ENCODE measurements around the gene ATPAF2.

The ATPAF2 gene

GRCh38 chr17:18038861-18039534 lies at the start of gene ATPAF2, which contains the start of gene GID4:
ATPAF2 (minus strand) TSS chr17:18039168; CDS start chr17:18039013, 155 bp downstream.
GID4 (plus strand) TSS chr17:18039408; CDS start chr17:18039465, 57 bp downstream.
- DNase-seq, result peak; percentile 96 to 99

- DNase-seq, result peak; percentile 54 to 93
Measured at GRCh38 chr17:18087610-18088491, 48.9 kb upstream of the ATPAF2 start, which contains the start of gene DRG2. DRG2 (plus strand) TSS chr17:18087948; CDS start chr17:18088024, 76 bp downstream.

DNA sequence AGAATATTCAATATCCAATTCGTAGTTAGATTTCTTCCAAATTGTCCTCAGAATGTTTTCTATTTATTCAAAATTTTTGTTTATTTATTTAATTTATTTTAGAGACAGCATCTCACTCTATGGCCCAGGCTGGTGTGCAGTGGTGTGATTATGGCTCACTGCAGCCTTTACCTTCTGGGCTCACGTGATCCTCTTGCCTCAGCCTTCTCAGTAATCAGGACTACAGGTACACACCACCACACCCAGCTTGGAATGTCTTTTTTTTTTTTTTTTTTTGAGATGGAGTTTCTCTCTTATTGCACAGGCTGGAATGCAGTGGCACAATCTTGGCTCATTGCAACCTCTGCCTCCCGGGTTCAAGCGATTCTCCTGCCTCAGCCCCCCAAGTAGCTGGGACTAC lies 45.3 kb upstream of the ATPAF2 start:
- no peak for DNase-seq

GRCh38 chr17:18079543-18079942 lies 40.6 kb upstream of the ATPAF2 start:
- DNase-seq, result no peak

DNA sequence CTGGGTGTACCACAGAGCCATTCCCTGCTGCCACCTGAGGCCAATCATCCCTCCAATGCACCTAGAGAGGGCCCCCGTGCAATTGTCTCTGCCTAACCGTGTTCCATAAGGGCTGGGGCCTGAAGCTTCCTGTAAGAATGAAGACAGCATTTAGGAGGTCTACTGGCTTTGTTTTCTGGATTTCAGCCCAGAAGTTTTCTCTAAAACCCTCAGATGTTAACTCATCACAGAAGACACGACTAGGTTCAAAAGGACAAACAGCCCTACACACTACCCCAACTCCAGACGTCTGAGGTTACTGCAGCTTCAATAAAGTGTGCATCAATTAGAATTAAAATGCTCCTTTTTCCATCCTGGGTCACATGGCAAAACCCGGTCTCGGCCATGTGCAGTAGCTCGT lies 38.0 kb upstream of the ATPAF2 start:
- no peak for DNase-seq

- DNase-seq, result no peak
Measured at GRCh38 chr17:18074566-18075272, 35.8 kb upstream of the ATPAF2 start.

DNA sequence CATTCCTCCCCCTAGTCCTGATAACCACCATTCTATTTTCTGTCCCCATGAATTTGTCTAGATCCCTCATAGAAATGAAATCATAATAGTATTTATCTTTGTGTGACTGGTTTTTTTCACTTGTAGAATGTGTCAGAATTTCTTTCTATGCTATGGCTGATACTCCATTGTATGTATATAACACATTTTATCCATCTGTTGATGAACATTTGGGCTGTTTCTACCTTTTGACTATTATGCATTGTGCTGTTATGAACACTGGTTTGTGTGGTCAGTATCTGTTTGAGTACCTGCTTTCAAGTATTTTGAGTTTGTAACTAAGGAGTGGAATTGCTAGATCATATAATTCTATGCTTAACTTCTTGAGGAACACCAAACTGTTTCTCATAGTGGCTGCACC lies 32.8 kb upstream of the ATPAF2 start:
- no peak for DNase-seq

DNA sequence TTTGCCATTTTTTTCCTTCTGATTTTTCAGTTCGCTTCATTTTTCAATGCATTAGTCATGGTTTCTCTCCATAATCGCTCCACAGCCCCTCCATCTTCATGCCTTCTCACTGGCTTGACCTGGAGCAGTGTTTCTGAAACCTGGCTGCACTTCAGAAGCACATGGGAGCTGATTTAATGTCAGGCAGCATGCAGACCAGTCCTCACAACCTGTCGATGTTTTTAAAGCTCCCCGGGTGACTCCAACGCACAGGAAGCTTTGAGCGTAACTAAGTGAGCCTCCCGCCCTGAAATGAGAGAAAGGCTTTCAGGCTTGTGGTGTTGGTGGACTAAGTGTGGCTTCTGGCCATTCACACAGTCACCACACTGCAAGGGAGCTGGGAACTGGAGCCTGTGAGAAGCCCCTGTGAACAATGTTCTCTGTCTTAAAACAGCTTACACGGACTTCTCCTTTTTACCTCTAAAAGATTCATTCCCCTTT lies 31.9 kb upstream of the ATPAF2 start:
- DNase-seq, result peak in 1 of 2 experiments; percentile 34

GRCh38 chr17:18069101-18069500 lies 30.1 kb upstream of the ATPAF2 start:
- no peak for DNase-seq

DNA sequence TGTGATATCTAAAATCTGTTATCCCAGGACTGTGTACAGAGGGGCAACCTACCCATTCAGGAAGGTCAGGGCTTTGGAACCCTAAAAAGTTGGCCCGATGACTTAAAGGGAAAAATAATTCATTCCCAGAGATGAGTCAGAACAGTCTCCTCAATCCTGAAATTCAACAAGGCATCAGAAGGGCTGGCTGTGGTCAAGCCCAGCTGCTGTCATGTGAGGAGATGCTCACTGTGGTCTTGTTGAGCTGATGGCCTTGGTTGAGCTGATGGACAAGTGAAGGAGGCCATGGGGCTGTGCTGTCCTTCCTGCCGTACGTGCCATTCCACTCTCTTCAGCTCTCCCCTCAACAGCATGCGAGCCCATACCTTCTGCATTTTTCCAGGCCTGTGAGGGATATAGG lies 27.9 kb upstream of the ATPAF2 start:
- no peak for DNase-seq

DNA sequence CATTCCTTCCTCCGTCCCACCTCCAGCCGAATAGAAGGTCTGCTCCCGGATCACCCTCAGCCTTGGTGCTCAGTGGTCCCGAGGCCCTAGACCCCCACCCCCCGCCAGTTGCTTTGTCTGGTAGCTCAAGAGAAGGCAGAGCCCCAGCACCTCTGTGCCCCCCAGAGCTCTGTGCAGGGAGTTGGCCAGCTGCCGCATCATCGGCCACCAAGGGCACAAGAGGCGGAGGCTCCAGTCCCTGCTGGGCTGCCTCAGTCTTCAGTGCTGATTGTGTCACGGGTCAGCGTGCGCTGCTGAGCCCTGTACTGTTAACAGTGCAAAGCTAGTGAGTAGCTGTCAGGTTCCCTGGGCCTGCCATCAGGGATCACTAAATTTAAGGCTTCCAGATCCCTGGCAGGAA lies 26.6 kb upstream of the ATPAF2 start:
- no peak for DNase-seq

DNA sequence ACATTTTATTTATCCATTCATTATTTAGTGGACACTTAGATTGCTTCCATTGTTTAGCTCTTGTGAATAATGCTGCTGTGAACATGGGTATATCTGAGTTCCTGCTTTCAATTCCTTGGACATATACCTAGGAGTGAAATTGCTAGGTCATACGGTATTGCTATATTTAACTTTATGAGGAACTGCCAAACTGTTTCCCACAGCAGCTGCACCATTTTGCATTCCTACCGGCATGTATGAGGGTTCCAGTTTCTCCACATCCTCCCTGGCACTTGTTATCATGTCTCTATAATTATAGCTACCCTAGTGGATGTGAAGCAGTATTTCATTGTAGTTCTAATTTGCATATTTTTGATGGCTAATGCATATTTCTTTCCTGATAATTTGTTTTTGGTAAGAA lies 25.1 kb upstream of the ATPAF2 start:
- DNase-seq, result no peak

DNA sequence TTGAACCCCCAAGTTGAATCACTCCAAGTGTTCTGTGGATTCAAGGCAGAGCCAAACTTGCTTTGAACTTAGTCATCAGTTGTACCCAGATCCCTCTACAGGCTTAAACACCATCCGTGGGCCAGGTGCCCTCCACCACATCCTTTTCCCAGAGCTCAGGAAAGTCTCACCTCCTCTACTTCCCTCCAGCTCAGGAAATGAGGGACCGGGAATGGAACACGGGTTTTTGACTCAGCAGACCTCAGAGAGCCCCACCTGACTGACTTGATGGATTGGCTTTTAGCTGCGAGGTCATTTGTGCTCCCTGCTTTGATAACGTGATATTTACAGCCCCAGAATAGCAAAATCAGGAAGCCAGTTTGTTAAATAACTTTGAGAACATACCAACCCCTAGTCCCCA lies 20.3 kb upstream of the ATPAF2 start:
- no peak for DNase-seq

DNA sequence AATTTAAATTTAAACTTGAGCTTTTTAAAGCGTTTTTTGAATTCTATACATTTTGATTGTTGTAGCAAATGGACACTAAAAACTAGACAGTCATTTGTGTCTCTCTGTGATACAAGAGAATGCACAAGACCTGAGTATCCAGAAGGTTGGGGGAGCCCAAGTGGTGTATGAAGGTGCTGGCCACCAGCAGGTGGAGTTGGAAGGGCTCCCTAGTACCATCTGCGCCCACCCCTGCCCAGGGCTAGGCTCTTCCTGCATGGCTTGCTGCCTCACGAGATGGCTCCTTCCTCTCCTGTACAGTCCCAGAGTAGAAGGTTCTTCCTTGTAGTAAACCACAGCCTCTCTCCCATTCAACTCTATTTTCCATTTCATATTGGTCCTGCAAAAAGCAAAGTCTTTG lies 17.2 kb upstream of the ATPAF2 start:
- no peak for DNase-seq

GRCh38 chr17:18055597-18055996 lies 16.6 kb upstream of the ATPAF2 start:
- DNase-seq, result no peak

DNA sequence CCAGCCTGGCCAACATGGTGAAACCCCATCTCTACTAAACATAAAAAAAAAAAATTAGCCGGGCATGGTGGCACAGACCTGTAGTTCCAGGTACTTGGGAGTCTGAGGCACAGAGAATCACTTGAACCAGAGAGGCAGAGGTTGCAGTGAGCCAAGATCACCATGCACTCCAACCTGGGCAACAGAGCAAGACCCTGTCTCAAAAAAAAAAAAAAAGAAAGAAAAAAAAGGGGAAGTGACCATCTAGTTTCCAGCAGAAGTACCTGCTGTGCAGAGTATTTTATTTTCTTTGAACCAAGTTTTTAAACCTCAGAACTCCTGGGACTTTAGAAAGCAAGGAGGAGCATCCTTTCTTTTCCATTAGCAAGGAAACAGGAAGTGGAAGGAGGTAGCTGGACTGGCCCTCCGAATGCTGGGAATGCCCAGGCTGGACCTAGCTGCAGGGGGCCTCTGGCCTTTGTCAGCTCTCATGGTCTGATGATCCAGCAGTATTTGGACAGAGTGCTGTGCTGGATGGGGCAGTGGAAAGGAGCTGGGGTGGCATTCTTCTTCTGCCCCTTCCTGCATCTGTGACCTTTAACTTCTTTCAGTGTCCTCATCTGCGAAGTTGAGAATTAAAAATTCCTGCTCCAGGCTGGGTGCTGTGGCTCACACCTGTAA lies 6.9 kb upstream of the ATPAF2 start:
- DNase-seq, result no peak

DNA sequence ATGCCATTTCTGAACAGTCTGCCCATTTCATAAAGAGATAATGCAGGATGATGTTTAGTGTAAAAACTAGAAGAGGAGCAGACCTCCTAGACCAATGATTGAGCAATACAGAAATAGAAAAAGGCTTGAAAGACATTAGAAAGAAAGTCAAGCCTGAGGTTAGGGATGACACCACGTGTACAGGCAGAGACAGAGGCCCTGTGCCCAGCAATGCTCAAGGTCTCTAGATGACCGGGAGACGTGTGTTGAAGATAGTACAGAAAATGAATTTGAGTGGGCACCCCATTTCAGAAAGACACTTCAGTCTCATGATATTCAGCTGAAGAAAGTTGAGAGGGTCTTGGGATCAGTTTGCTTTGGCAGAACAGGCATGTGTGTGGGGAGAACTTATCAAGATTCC lies 5.6 kb upstream of the ATPAF2 start:
- no peak for DNase-seq

GRCh38 chr17:18043491-18043890 lies 4.5 kb upstream of the ATPAF2 start:
- no peak for DNase-seq

- no peak for DNase-seq
Measured at GRCh38 chr17:18042983-18043382, 4.0 kb upstream of the ATPAF2 start.

DNA sequence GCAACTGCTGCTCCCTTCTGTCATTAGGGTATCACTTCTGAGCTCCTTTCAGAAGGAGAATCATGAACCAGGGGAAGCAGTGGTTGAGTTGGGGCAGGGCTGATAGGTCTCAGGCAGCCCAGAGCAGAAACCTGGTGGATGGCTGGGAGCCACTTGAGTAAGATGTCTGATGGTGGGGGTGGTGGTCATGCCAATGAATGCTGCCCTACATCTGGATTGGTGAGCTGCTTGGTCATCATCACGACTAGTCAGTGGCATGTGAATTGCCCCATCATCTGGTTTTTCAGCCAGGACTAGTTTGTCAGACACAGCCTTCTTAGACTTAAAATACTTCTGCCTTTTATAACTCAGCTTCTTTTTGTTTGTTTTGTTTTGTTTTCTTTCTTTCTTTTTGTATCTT lies 2.8 kb upstream of the ATPAF2 start:
- no peak for DNase-seq

DNA sequence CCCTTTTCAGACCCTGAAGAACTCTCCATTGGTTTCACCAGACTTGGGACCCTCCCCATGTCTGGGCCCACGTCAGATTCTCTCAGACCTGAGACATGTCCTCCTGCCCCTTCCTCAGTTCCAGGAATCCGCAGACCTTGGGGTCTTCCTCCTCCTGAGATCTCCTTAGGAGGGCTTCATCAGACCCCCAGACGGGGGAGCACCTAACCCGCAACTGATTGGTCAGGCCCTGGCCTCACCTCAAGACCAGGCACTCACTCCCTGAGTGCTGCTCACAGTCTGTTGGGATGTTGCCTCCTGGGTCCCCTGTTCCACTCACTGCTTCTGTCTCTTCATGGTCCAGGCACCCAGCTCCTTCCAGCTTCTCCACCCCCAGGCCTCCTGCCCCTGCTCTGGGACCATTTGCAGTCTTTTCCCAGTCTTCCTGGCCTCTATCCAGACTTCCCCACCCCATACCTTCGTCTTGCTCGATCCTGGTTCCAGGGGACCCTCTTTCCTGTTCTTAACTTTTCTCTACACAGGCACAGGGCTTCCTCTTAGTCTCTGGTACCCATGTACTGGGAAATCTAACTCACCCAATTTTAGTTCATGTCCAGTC lies 1.4 kb upstream of the ATPAF2 start:
- DNase-seq, result no peak

- DNase-seq, result no peak
Measured at GRCh38 chr17:18039535-18040260, 730 bp upstream of the ATPAF2 start.

Data from NCI-H446 (cell line).